HG03175 (cell line): ENCODE results near the gene FBLN1.

ENCODE experiments used
- ATAC-seq: cut with Tn5 transposase; IDR thresholded peaks from one replicate; pipeline ENCODE4 v1.9.1; 2021; ENCODE audit warnings: mild to moderate bottlenecking, moderate library complexity; ENCODE audit not compliant: unreplicated experiment

The FBLN1 gene

GRCh38 chr22:45564349-45565030, 61.8 kb downstream of the FBLN1 start:
- no peak for ATAC-seq

GRCh38 chr22:45565171-45565570, 62.5 kb downstream of the FBLN1 start:
- no peak for ATAC-seq

- no peak for ATAC-seq
Observed at GRCh38 chr22:45565973-45566372, 63.3 kb downstream of the FBLN1 start.

DNA sequence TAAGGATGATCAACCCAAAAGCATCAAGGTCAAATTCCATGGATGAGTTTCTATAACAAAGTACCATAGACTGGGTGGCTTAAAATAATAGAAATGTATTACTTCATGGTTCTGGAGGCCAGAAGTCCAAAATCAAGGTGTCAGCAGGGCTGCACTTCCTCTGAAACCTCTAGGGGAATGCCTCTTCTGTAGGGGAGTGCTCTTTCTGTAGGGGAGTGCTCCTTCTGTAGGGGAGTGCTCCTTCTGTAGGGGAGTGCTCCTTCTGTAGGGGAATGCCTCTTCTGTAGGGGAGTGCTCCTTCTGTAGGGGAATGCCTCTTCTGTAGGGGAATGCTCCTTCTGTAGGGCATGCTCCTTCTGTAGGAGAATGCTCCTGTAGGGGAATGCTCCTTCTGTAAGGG, 65.5 kb downstream of the FBLN1 start:
- no peak for ATAC-seq

GRCh38 chr22:45571089-45571488, 68.4 kb downstream of the FBLN1 start:
- ATAC-seq = no peak

DNA sequence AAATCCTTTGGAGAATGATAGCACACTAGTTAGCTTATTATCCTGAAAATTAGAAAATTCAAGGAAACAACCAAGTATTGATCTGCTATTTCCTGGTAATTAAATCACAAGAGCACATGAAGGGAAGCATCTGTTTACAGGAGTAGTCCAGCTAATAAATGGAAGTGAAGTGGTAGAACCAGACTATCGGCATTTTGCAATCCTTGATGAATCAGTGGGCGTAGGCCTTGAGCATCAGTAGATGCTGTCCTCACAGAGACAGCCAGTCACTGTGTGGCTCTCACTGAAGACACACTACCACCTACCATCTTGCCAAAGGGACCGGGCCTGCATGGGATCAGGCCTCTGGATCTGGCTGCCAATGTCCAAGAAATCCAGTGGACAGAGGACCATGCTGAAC, 69.8 kb downstream of the FBLN1 start:
- no peak for ATAC-seq

- ATAC-seq = no peak
Observed at GRCh38 chr22:45574069-45574703, 71.5 kb downstream of the FBLN1 start.

DNA sequence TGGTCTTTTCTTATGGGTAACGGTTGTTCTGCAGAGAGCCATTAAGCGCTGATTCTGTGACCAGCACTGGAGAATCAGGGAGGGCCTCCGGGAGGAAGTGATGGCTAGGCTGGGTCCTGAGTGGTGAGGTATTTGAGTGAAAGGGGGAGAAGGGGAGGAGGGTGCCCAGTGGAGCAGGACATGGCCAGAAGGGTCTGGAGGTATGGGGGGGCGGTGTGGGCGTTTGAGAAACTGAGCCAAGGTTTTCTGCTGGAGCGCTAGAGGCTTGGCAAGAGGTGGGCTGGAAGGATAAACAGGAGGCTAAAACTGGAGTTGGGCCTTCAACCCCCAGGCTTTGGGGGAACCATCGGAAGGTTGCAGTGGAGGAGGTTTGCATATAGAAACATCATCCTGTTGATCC, 72.5 kb downstream of the FBLN1 start:
- ATAC-seq = no peak

DNA sequence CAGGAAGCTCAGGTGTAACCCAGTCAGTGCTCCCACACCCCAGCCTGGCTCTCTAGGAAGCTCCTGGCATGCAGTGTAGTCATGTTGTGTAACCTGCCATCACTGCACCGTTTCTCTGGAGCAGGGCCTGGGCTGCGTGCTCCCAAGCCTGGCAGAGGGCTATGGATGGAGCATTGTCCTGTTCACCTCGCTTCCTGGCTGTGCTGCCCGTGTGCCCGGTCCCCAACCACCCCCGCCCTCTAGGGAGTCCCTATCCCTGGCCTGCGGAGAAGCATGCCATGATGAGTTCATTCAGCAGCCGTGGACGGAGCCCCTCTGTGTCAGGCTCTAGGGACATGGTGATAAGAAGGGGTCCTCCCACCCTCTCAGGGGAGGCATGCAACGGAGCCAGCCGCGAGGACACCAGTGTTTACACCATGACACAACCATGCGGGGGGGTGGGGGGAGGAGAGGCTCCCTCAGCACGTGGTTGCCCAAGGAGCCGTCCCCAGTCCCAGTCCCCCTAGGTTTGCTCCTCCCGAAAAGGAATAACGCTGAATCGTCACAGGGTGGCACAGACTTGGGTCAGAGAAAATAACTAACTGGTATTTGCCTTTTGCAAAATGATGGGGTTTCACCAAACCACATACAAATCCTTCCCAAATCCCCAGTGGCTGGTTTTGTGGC, 73.1 kb downstream of the FBLN1 start:
- ATAC-seq = no peak

GRCh38 chr22:45576273-45576625, 73.6 kb downstream of the FBLN1 start:
- no peak for ATAC-seq

DNA sequence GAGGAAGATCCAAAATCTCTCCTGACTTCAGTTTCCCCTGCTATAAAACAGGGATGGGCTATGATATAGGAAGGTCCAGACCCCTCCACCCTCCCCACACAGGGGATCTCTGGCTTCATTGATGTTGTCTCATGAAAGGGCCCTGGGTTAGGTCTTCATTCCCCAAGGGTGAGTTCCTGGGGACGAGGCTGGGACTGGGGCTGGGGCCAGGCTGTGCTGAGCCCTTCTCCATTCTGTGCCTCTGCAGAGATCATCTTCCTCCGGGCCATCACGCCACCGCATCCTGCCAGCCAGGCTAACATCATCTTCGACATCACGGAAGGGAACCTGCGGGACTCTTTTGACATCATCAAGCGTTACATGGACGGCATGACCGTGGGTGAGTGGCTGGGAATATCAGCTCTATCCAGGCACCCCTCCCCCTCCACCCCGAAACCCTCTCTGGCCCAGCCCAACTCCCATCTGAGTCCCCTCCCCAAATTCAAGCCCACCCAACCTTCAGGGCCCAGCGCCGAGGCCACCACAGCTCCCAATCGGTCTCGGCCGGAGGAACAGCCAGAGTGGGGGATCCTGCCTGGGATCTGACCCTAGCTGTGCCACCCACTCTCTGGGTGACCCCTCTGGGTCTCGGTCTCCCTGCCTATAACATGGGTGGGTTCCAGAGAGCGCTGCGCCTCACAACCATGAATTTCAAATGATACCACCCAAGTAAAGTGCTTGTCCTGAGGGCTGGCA, 74.2 kb downstream of the FBLN1 start:
- ATAC-seq = no peak

GRCh38 chr22:45577746-45578523, 75.3 kb downstream of the FBLN1 start:
- ATAC-seq = no peak

GRCh38 chr22:45578524-45579147, 76.0 kb downstream of the FBLN1 start:
- no peak for ATAC-seq

DNA sequence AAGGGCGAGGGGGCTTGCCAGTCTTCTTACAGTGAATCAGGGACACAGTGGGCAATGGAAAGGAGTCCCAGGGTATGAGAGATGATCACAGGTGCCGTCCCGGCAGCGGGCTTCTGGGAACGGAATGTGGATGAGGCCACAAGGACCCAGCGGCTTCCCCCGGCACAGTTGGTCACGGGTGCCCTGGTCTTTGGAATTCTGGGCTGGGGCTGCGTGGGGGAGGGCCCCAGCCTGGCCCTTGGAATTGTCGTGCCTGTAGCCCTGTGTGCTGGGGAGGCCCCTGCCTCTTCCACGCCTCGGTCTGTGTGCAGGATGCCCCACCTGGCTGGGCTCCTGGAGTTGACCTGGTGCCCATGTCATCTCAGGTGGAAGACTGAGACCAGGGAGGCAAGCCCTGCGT, 76.6 kb downstream of the FBLN1 start:
- ATAC-seq = no peak

DNA sequence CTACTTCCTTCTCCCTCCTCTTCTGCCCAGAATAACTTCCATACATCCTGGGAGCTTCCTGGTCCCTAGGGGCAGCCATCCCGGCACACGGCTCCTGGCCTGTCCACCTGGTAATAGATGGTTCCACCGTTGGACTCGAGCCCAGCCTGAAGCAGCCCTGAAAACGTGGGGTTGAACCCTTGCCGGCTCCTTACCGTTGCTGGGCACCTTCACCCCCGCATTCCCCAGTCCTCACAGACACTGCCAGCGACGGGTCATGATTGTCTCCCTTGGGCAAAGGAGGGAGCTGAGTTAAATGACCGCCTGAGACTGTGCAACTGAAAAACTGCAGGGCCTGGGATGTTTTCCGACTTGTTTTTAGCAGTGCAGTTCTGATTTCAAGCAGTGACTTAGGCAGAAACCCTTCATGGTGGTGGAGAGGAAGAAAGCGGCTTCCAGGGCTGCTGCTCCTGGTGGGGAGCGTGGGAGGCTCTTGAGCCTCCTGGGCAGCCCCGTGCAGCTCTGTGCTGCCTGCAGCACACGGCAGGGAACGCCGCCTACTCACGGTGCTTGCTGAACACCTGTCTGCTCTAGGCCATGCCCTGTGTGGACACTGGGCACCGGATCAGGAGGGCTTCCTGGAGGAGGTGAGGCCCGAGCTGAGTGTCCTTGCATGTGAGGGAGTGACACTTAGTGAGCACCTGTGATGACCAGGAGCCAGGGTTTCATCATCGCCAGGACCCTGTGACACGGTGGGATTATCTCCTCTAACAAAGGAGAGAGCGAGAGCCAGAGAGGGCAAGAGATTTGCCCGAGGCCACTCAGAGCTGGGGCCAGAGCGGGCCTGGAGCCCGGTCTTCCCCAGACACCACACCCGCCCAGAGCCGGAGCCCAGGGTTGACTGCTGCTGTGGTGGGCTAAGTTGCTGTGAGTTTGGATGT, 77.4 kb downstream of the FBLN1 start:
- no peak for ATAC-seq

DNA sequence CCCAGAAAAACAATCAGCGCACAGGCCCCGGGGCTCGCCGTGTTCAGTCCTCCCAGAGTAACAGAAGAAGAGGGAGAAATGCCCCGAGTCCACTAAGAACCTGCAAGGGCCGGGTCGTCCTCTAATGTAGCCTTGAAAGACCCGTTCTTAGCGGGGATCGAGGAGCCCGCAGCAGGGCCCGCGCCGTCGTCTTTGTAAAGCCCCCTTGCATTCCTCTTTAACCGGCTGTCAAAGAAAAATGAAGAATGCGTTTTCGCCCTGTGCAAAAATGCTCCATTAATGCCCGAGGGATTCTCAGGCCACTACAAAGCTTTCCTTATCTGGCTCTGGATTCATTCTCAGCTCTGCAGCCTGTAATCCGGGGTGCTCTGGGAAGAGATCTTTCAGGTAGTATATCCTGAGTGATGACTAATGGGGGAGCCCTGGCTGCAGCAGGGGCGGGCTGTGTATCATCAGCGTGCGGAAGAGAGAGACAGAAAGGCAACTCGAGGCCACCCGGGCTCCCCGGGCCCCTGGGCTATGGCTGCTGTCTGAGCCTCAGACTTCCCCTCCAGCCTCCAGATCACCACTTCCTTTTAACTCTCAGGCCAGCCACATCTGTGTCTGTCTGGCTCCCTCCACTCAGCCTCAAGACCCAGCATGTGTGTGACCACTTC, 78.2 kb downstream of the FBLN1 start:
- no peak for ATAC-seq

DNA sequence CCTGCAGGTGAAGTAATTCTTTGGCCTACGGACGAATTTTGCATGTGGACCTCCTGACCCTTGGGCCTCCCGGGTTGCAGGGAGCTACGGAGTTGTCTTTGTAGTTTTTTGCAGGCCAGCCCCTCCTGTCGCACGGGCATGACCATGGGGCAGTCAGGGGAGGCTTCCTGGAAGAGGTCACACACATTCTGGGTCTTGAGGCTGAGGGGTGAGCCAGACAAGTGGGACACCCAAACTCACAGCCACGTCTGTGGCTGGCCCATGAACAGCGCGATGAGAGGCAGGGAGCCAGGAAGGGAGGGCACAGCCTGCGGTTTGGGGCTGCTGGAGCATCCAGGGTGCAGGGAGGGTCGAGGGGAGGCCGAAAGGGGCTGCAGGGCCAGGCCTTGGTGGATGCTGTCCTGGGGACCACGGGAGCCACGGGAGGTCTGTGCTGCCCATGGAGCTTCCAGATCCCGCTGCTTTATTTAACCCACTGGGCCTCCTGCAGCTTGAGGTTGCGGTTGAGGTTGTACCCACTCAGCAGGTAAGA, 78.9 kb downstream of the FBLN1 start:
- ATAC-seq = no peak

GRCh38 chr22:45582236-45582954, 79.7 kb downstream of the FBLN1 start:
- no peak for ATAC-seq
